ENCODE measurements around the gene TIPARP.
A peak's percentile ranks its signal among the peaks of the same experiment; 100 is the strongest.

Gene TIPARP

DNA sequence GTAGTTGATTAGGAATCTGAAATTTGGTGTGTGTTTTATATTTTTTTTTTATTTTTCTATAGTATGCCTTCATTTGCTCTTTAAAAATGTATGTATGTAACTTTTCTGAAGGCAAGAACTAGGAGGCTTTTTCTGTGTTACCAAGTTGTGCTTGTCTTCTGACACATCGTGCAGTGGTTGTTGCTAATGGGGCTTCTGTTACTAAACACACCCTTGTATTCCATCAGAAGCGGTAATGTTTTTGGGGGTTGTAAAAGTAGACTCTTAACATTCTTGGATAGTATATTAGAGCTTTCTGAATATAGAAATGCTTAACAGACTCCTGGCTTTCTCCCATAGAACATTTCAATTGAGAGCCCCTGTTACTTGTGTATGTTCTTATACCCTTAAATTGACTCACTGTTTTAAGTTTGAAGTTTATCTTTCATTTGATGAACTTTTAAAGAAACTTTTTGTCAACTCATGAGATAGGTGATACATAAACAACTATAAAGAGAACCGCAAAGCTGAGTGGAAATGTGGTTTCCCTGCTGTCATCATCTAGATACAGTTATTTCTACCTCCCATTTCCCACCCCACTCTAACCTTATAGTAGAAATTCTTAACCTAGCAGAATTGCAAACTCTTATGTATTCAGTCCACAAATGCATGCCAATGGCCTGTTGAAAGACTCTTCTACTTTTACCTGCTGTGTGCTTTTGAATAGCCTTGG is 2.5 kb downstream of the TIPARP start:
- DNase-seq, result peak in 1 of 2 donors; percentile 64

- DNase-seq, result no peak
Measured at GRCh38 chr3:156677536-156677935, 3.1 kb downstream of the TIPARP start.

- no peak for DNase-seq
Measured at GRCh38 chr3:156678197-156678596, 3.8 kb downstream of the TIPARP start.

DNA sequence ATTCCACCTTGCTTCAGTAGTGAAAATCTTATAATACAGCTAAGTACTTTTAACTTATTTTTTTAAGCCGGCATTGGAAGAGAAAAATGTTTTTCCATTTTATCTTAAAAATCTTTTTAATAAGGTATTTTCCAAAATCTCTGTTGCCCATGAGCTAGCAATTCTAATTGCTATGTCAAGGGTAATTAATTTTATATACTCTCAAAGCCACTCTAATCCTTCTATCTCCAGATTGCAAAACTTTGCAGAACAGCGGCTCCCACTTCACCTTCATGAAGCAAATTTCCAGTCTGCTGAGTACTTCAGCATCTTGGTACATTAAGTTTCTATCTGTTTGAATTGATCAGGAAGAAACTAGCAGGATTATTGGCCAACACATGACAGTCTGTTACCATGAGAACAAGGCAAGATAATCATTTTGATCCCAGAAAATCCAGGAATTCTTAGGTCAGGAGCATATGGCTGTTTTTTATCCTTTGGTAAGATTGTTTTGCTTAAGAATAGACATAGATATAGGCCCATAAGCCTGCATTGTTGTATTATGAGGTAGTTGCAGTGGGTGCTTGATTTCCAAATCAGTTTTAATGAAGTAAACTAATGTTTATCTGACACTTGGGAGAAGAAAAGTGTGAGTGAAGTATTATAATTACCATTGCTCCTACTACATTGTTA is 6.0 kb downstream of the TIPARP start:
- DNase-seq, result no peak

DNA sequence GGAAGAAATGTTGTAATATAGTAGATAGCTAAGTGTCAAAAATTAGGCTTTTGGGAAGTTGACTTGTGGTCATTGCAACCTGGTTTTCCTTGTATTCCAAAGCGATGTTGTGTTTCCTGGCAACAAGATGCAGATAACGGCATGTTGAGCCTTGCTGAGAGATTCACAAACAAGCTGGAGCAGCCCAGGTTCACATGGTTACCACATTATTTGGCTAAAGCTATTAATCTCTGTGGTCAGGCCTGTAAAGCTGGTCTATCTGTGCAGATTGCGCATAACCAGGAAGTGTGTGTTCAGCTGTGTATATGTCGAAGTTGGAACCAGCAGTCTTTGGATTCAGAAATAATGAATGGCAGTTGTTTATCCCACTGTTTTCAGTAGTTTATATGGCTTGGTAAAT is 6.6 kb downstream of the TIPARP start:
- DNase-seq, result peak; percentile 40 to 44

DNA sequence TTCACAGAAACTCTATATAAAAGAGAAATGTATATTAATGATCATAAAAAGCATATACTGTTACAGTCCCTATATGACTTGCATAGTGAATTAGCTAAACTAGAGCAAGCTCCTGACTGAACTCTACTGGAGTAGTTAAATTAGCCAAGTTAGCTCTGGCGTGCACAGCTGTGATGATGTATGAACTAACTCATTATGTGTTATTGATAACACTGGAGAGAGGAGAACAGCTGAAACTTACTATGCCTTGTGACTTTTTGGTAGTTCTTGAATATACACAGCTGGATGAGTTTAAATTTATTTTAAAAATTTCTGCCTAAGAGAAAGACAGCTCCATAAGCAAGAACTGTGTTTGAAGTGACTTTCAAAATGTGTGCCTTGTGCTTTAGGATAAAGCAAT is 8.1 kb downstream of the TIPARP start:
- no peak for DNase-seq

GRCh38 chr3:156682963-156683362 is 8.6 kb downstream of the TIPARP start:
- no peak for DNase-seq

DNA sequence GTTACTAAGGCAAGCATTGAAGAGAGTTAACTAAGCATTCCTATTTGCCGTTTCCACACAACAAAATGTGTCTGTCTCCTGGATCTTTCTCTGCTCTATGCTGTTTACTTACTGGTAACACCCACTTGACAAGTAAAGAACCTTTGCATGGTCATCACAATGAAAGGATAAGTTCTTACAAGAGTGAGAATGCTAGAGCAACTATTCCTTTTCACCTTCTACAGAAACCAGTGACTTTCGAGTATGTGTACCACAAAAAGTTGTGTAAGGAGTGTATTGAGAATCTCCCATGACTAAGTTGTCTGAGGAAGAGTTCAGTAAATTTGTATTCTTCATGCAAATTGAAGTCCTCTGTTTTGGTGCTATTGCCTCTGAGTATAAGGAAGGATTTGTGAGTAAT is 10.8 kb downstream of the TIPARP start:
- no peak for DNase-seq

DNA sequence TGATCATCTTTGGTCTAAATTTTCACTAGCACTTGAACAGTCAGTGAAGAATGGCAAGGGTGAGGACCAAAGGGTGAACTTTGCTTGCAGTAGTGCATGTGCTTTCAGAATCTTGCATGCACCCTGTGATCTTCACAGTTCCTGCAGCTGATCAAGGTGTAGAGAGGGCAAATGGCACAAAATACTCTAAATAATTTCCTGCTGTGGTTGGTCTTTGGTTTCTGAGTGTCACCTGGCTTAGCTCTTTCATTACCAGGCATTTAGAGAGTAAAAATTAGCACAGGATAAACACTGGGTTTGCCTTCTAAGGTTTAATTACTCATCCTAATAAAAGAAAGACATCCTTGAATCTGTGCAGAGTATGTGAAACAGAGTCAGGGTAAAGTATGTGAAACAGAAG is 11.4 kb downstream of the TIPARP start:
- DNase-seq, result peak in 1 of 2 donors; percentile 39

GRCh38 chr3:156687023-156687422 is 12.6 kb downstream of the TIPARP start:
- peak in 1 of 2 donors; percentile 59 for DNase-seq

DNA sequence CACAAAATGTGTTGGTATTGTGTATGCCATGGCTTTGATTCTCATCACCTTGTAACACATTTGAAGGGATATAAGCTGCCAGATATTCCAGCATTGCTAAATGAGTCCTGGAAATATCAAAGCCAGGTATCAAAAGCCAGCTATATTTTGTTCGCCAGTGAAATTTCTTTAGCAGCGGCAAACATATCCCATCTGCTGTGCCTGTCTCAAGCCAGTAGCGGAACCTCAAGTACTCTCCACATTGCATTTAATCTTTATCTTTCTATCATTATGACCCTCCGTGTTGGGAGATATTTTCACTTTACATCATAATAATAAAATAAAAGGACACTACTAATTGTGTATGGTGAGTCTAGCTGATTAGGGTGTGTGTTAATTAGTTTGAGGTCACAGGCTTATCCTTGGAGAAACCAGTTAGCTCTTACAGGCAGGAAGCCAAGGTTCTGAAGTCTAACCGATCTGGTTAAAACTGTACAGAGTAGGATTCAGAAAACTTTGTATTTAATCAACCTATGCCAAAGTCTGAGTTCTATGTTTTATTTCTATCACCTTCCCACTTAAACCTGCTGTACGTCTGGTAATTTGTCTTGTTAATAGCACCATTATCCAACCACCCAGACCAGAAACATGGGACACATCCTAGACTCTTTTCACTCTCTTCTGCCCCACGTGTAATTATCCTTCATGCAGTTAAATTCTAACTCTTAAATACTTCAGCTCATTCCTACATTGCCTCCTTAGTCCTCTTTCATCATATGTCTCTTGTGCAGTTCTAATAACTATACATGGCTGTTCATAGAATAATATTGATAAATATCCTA is 14.5 kb downstream of the TIPARP start:
- no peak for DNase-seq

DNA sequence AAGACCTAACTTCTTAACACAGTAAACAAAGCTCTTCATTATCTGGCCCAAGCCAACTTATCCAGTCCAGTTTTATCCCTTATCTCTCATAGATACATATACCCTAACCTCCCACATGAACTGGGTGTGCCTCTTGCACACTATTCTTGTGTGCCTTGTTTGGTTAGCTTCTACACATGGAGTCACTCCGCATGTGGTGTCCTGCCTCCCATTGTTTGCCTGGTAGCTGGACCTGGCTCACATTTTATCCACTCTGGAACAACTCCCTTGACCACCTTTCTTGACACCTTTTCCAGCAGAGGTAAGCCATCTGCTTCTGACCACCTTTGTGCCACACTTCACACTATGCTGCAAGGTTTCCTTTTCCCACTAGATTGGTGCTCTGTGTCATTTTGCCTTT is 15.2 kb downstream of the TIPARP start:
- DNase-seq, result no peak

DNA sequence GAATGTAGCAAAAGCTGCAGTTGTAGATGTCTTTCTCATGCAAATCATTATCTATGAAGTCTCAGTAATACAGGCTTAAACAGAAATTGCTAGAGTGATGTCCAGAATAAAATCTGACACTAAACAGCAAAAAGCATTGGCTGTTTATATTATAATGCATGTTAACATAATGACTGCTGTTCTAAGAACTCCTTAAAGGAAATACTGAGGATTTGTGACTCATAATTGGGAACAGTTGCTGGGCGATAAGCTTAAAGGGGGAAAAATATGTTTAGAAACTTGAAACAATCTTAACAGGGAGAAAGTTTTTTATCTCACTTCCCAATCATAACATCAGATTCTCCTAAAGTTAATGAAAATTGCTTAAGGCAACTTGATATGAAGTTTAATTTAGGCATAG is 17.5 kb downstream of the TIPARP start:
- no peak for DNase-seq

GRCh38 chr3:156693166-156693565 is 18.8 kb downstream of the TIPARP start:
- no peak for DNase-seq

DNA sequence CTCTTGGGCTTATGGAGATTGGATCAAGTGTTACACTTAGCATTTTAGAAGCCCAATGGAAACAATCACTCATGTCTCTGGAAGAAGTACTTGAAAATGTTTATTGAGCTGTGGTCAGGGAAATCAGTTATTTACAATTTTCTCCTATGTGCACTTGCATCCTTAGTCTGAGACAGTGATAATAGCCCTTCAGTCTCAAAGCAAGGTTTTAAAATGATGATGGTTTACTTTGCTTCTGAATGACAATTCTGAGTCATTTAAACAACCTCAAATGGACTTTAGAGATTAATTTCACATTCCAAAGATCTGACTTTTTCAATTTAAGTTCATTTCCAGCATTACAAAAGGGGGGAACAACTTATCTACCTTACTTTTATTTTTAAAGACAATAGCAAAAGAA is 20.1 kb downstream of the TIPARP start:
- no peak for DNase-seq

DNA sequence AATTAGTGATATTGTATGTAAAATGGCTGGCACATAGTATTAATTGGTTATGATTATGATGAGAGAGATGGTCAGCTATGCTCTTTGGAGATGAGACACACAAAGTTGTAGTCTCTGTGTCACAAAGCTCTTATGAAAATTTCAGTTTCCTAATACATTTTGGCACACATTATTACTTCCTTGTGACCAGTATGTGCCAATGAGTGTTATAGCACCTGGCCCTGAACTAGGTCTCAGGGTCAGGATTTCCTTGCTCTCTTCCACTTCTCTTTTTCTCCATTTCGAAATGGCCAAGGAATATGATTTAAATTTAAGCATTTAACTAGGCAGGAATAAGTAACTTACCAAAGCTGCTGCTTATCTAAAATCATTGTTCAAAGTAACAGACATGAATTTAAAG is 28.0 kb downstream of the TIPARP start:
- DNase-seq, result no peak

GRCh38 chr3:156704370-156705036 is 30.1 kb downstream of the TIPARP start:
- DNase-seq, result no peak

- DNase-seq, result no peak
Measured at GRCh38 chr3:156705761-156706616, 31.6 kb downstream of the TIPARP start.

- no peak for DNase-seq
Measured at GRCh38 chr3:156707588-156707987, 33.2 kb downstream of the TIPARP start.

GRCh38 chr3:156710429-156710828 is 36.0 kb downstream of the TIPARP start:
- DNase-seq, result no peak

GRCh38 chr3:156711113-156711512 is 36.7 kb downstream of the TIPARP start:
- no peak for DNase-seq

DNA sequence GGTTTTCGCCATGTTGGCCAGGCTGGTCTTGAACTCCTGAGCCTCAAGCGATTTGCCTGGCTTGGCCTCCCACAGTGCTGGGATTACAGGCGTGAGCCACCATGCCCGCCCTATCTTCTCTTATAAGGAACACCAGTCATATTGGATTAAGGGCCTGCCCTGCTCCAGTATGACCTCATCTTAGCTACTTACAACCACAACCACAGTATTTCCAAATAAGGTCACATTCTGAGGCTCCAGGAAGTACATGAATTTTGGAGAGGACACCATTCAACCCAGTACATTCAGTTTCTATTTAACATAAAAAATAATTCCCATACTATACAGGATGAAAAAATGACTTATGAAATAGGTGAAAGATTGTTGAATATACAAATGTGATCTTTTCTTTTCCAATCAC is 37.6 kb downstream of the TIPARP start:
- peak in 1 of 2 donors; percentile 32 for DNase-seq

All from CD4-positive, alpha-beta T cell treated with Interferon alpha-2 for 1 hour (primary cell).